Lung (tissue), 12 donors: ENCODE results near the gene TMEM167B. TPM values are rescaled to one million over a fixed set of nuclear protein-coding genes. Genes with fewer than 3 reads are reported as not detected.

Experiments used
- ATAC-seq: fragments of 200-7000 bp; cut with Tn5 transposase; one replicate; pipeline ENCODE4 v1.9.1; 2020; ENCODE audit warnings: moderate number of reproducible peaks; ENCODE audit not compliant: insufficient read depth, low FRiP score
- DNase-seq, 3 donors: peaks; one replicate each; pipeline ENCODE4 v3.0.0-alpha.2; 2013 to 2017
- H3K27ac ChIP-seq, 2 donors: one replicate each; pipeline ENCODE4 v1.5.1; 2013; ENCODE audit warnings: mild to moderate bottlenecking in 2 of 2, moderate library complexity in 2 of 2, control low read depth in 1 of 2, inconsistent platforms in 1 of 2, low read depth in 1 of 2, low read length in 1 of 2
- H3K27me3 ChIP-seq, 3 donors: one replicate each; pipeline ENCODE4 v1.5.1; 2013; ENCODE audit warnings: low read length in 2 of 3; ENCODE audit not compliant: control insufficient read depth in 3 of 3, insufficient read depth in 3 of 3
- H3K36me3 ChIP-seq, 4 donors: one replicate each; pipeline ENCODE4 v1.5.1; 2013; ENCODE audit warnings: low read length in 4 of 4, mild to moderate bottlenecking in 1 of 4, moderate library complexity in 1 of 4; ENCODE audit not compliant: control insufficient read depth in 4 of 4, insufficient read depth in 4 of 4
- H3K4me1 ChIP-seq, 5 donors: one replicate each; pipeline ENCODE4 v1.5.1; 2013; ENCODE audit warnings: low read length in 5 of 5, mild to moderate bottlenecking in 2 of 5, moderate library complexity in 1 of 5; ENCODE audit not compliant: control insufficient read depth in 5 of 5, insufficient read depth in 5 of 5
- H3K4me3 ChIP-seq: one replicate; pipeline ENCODE4 v1.5.1; 2013; ENCODE audit warnings: mild to moderate bottlenecking, control low read depth, moderate library complexity
- H3K9ac ChIP-seq, 2 donors: one replicate each; pipeline ENCODE4 v1.5.1; 2013; ENCODE audit warnings: low read length in 2 of 2, control low read depth in 1 of 2; ENCODE audit not compliant: insufficient read depth in 1 of 2
- H3K9me3 ChIP-seq, 4 donors: one replicate each; pipeline ENCODE4 v1.5.1; 2013; ENCODE audit warnings: low read length in 3 of 4, mild to moderate bottlenecking in 1 of 4, moderate library complexity in 1 of 4; ENCODE audit not compliant: control insufficient read depth in 4 of 4, insufficient read depth in 3 of 4
- WGBS, 2 donors: extraction: QIAGEN DNeasy Blood & Tissue Kit; methylation state at CpG; one replicate each; pipeline ENCODE4 v1.1.7; 2013; 5-methylcytosine and 5-hydroxymethylcytosine counted together
- polyA plus RNA-seq, 2 donors: library from polyadenylated mRNA; stranded (reverse); fragments of 200-250 nt; gene quantifications; one replicate each; pipeline ENCODE4 v1.2.1, GENCODE V29; 2013
- total RNA-seq, 2 donors: library from RNA; depleted of rRNA in 1 of 2; stranded (reverse); fragments of >200 nt in 1 of 2; gene quantifications; one replicate each; pipeline ENCODE4 v1.2.1, GENCODE V29; 2014 to 2021
- TF ChIP-seq, protein P1 (sequence below): IDR thresholded peaks from 2 replicates; pipeline ENCODE4 v1.5.1; 2012; ENCODE audit warnings: mild to moderate bottlenecking; ENCODE audit errors: control extremely low read depth, extremely low read depth
- donor health status: control.
- donor health status: control.
- donor health status: Bipolar disorder and iron deficiency.
- donor health status: healthy.
- donor health status: DM: yes; HTN: yes; CAD: no.

TMEM167B gene
- total and polyA plus RNA-seq, 4 donors: 22.5 to 44.6 (median 35.6) TPM

DNA sequence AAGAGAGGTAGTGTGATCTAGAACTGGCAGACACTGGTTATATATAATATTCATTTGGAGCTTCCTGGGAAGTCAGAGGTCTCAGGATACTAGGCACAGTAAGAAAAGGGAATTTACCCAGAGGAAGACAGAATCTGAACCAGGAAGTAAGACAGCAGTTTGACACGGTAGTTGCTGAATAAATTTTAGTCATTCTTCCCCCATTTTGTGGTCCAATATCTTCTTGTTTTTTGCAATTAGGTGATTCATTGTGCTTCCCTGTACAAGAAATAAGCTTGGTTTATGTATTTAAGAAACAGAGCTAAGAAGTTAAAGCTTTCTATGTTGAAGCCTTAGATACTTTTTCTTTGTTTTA, 1.3 kb downstream of the TMEM167B start:
- TF ChIP-seq, protein P1, sequence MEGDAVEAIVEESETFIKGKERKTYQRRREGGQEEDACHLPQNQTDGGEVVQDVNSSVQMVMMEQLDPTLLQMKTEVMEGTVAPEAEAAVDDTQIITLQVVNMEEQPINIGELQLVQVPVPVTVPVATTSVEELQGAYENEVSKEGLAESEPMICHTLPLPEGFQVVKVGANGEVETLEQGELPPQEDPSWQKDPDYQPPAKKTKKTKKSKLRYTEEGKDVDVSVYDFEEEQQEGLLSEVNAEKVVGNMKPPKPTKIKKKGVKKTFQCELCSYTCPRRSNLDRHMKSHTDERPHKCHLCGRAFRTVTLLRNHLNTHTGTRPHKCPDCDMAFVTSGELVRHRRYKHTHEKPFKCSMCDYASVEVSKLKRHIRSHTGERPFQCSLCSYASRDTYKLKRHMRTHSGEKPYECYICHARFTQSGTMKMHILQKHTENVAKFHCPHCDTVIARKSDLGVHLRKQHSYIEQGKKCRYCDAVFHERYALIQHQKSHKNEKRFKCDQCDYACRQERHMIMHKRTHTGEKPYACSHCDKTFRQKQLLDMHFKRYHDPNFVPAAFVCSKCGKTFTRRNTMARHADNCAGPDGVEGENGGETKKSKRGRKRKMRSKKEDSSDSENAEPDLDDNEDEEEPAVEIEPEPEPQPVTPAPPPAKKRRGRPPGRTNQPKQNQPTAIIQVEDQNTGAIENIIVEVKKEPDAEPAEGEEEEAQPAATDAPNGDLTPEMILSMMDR: no peak
- peaks cover 4 to 12% (median 8%) of the 10 kb centered on the region in 4 donors for H3K36me3 ChIP-seq
- H3K27me3 ChIP-seq: no peaks in the 10 kb centered on the region
- H3K9ac ChIP-seq: peak overlapping the region; percentile 84 to 88
- peak overlapping the region; percentile 79 for H3K4me3 ChIP-seq
- 0 to 3% methylated on average over 1 of the region's 1 CpG for WGBS, 2 donors
- peaks cover 0 to 3% (median 0%) of the 10 kb centered on the region in 4 donors for H3K9me3 ChIP-seq
- H3K27ac ChIP-seq: peak overlapping the region in 1 of 2 donors; percentile 85
- DNase-seq: no peak
- ATAC-seq: no peak
- peaks cover 6 to 16% (median 9%) of the 10 kb centered on the region in 5 donors for H3K4me1 ChIP-seq

DNA sequence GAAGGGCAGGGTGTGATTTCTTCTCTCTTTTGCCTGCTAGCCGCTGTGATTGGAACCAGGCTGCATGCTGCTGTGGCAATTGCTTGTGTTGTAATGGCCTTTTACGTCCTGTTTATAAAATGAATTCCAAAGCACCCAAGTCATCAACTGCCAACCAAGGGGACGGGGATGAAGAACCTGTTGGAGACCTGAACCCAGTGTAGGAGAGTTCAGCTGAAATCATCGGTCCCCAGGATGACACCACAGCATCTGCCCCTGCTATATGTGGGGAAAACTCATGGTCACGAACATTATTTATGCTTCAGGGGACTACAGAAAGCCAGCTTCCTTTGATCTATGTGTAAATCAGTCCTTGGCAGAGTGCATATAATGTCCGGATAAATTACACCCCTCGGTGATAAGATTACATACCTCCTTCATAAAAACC, 3.8 kb downstream of the TMEM167B start:
- ATAC-seq: no peak
- Histone ChIP-seq H3K4me3 (no peak overlapping the region), H3K27ac (peak overlapping the region; percentile 69 to 72), H3K27me3 (no peaks in the 10 kb centered on the region), H3K4me1 (peaks cover 5 to 16% (median 9%) of the 10 kb centered on the region in 5 donors), H3K36me3 (peaks cover 4 to 13% (median 8%) of the 10 kb centered on the region in 4 donors), H3K9ac (no peak overlapping the region), H3K9me3 (peaks cover 0 to 3% (median 0%) of the 10 kb centered on the region in 4 donors)
- WGBS, 2 donors: 61% methylated on average over 7 of the region's 7 CpGs
- TF ChIP-seq, protein P1: no peak
- DNase-seq: no peak

DNA sequence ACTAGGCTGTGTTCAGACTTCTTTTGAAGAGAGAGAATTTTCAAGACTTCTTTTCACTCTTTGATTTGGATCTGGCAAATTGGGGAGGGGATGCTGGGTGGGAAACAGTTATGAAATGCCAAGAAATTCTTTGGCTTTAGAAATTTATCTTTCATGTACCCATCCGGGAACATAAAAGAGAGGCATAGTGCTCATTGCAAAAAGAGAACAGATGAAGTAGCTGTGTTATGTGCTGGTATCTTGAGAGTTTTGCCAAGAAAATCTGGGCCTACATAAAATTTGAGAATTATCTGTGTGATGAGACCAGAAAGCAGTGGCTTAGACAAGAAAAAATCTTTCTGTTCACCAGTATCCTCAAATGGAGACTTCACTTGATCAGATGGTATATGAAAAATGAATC, 4.3 kb downstream of the TMEM167B start:
- H3K4me1 ChIP-seq: peaks cover 4 to 16% (median 9%) of the 10 kb centered on the region in 5 donors
- ATAC-seq (no peak), DNase-seq (no peak)
- no peak overlapping the region for H3K4me3 ChIP-seq
- H3K9me3 ChIP-seq: no peaks in the 10 kb centered on the region
- no peaks in the 10 kb centered on the region for H3K27me3 ChIP-seq
- H3K9ac ChIP-seq: no peak overlapping the region
- 64 to 76% methylated on average over 1 of the region's 1 CpG for WGBS, 2 donors
- H3K27ac ChIP-seq: peak overlapping the region in 1 of 2 donors; percentile 72
- TF ChIP-seq, protein P1: no peak
- peaks cover 4 to 13% (median 8%) of the 10 kb centered on the region in 4 donors for H3K36me3 ChIP-seq

DNA sequence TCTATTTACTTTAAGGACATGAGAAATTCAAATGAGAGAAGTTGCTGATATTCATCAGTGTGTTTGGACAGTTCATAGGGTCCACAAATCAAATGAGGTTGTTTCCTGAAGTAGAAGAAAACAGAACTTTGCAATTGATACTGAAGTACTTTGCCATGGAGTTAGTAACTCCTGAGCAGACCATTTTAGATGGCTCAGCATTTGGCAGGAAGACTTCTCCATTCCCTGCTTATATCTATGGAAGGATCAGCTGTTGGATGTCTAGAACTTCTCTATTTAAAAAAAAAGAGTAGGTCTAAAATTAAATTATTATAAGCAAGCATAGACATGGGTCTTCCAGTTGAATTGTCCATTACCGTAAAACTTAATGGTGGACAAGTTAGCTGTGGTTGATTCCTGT, 5.1 kb downstream of the TMEM167B start:
- Histone ChIP-seq H3K4me3 (no peak overlapping the region), H3K36me3 (peaks cover 5 to 13% (median 10%) of the 10 kb centered on the region in 4 donors), H3K4me1 (peaks cover 4 to 16% (median 9%) of the 10 kb centered on the region in 5 donors), H3K9me3 (no peaks in the 10 kb centered on the region), H3K9ac (no peak overlapping the region), H3K27ac (no peak overlapping the region), H3K27me3 (no peaks in the 10 kb centered on the region)
- WGBS, 2 donors: 96 to 97% methylated on average over 1 of the region's 1 CpG
- TF ChIP-seq, protein P1: no peak
- no peak for ATAC-seq
- DNase-seq: no peak
